NCI-H446 treated with DMSO at 0.1 percent for 48 hours (cell line): ENCODE measurements around the gene COL4A1.

ENCODE experiments used
- DNase-seq: peaks from one replicate; lab custom pipeline; 2025; lab: John Stamatoyannopoulos, UW

COL4A1 gene

GRCh38 chr13:110221406-110222117, 85.4 kb downstream of the COL4A1 start:
- no peak for DNase-seq

GRCh38 chr13:110220471-110220870, 86.5 kb downstream of the COL4A1 start:
- no peak for DNase-seq

- no peak for DNase-seq
Measured at GRCh38 chr13:110218581-110219201, 88.3 kb downstream of the COL4A1 start.

- no peak for DNase-seq
Measured at GRCh38 chr13:110217811-110218210, 89.1 kb downstream of the COL4A1 start.

- DNase-seq: no peak
Measured at GRCh38 chr13:110217085-110217484, 89.9 kb downstream of the COL4A1 start.

GRCh38 chr13:110216398-110217041, 90.4 kb downstream of the COL4A1 start:
- no peak for DNase-seq

- no peak for DNase-seq
Measured at GRCh38 chr13:110216006-110216397, 91.0 kb downstream of the COL4A1 start.

- DNase-seq: no peak
Measured at GRCh38 chr13:110215606-110216005, 91.4 kb downstream of the COL4A1 start.

- DNase-seq: no peak
Measured at GRCh38 chr13:110214637-110215036, 92.3 kb downstream of the COL4A1 start.

GRCh38 chr13:110213461-110214074, 93.4 kb downstream of the COL4A1 start:
- no peak for DNase-seq

- DNase-seq: no peak
Measured at GRCh38 chr13:110212529-110212928, 94.4 kb downstream of the COL4A1 start.

- DNase-seq: no peak
Measured at GRCh38 chr13:110211735-110212134, 95.2 kb downstream of the COL4A1 start.

- DNase-seq: no peak
Measured at GRCh38 chr13:110211046-110211445, 95.9 kb downstream of the COL4A1 start.

- no peak for DNase-seq
Measured at GRCh38 chr13:110210604-110210985, 96.4 kb downstream of the COL4A1 start.

GRCh38 chr13:110209950-110210603, 96.9 kb downstream of the COL4A1 start:
- no peak for DNase-seq

- DNase-seq: no peak
Measured at GRCh38 chr13:110208116-110208515, 98.8 kb downstream of the COL4A1 start.

- DNase-seq: no peak
Measured at GRCh38 chr13:110206996-110207395, 100.0 kb downstream of the COL4A1 start.

- DNase-seq: no peak
Measured at GRCh38 chr13:110206185-110206584, 100.8 kb downstream of the COL4A1 start.

GRCh38 chr13:110201114-110201513, 105.8 kb downstream of the COL4A1 start:
- no peak for DNase-seq

GRCh38 chr13:110200276-110200870, 106.6 kb downstream of the COL4A1 start:
- no peak for DNase-seq

- DNase-seq: no peak
Measured at GRCh38 chr13:110199046-110199831, 107.7 kb downstream of the COL4A1 start.
